WTC11 (cell line): ENCODE measurements around the gene MRTFA. TPM values are rescaled to one million over a fixed set of nuclear protein-coding genes. Genes with fewer than 3 reads are reported as not detected.

Source experiments
- ATAC-seq: fragments of 200-7000 bp; cut with Tn5 transposase; 2 replicates; pipeline ENCODE4 v1.10.0; 2021; ENCODE audit warnings: mild to moderate bottlenecking, moderate library complexity
- CTCF ChIA-PET: fragments of 300-600 bp; sonication (Branson Sonifier 250); formaldehyde crosslinking; loops from one replicate; lab custom pipeline; 2021; ENCODE audit warnings: antibody characterized with exemption; lab: Charles Lee
- POLR2A ChIA-PET: fragments of 350-600 bp; sonication (Branson Sonifier 250); formaldehyde crosslinking; loops from one replicate; lab custom pipeline; 2021; ENCODE audit warnings: antibody characterized with exemption; lab: Charles Lee
- DNase-seq: peaks from one replicate; pipeline ENCODE4 v3.0.0; 2021; ENCODE audit warnings: low spot score
- H3K27ac Mint-ChIP-seq: 2 replicates; pipeline ENCODE4 v1.8.0; 2021; ENCODE audit warnings: mixed read lengths
- H3K27me3 Mint-ChIP-seq: 2 replicates; pipeline ENCODE4 v1.8.0; 2021; ENCODE audit warnings: low read depth, mild to moderate bottlenecking, moderate library complexity, mixed read lengths
- H3K36me3 Mint-ChIP-seq: 2 replicates; pipeline ENCODE4 v1.8.0; 2021; ENCODE audit warnings: mixed read lengths
- H3K4me1 Mint-ChIP-seq: 2 replicates; pipeline ENCODE4 v1.8.0; 2022; ENCODE audit warnings: mixed read lengths
- H3K4me3 Mint-ChIP-seq: 2 replicates; pipeline ENCODE4 v1.8.0; 2021; ENCODE audit warnings: mild to moderate bottlenecking, moderate library complexity, mixed read lengths
- H3K9me3 Mint-ChIP-seq: 2 replicates; pipeline ENCODE4 v1.8.0; 2021; ENCODE audit warnings: mixed read lengths
- ATF1 ChIP-seq: sonication (generic); formaldehyde crosslinking; IDR thresholded peaks from 2 replicates; pipeline ENCODE4 v1.8.1; 2023; ENCODE audit warnings: mild to moderate bottlenecking, moderate library complexity, missing genetic modification reagents
- ATF3 ChIP-seq: sonication (generic); formaldehyde crosslinking; conservative IDR thresholded peaks from 2 replicates; pipeline ENCODE4 v1.8.1; 2022; ENCODE audit warnings: mild to moderate bottlenecking, missing genetic modification reagents
- CREB1 ChIP-seq: sonication (generic); formaldehyde crosslinking; IDR thresholded peaks from 2 replicates; pipeline ENCODE4 v1.8.0; 2023; ENCODE audit warnings: mild to moderate bottlenecking, missing genetic modification reagents
- E2F1 ChIP-seq: sonication (generic); formaldehyde crosslinking; IDR thresholded peaks from 2 replicates; pipeline ENCODE4 v1.8.0; 2022; ENCODE audit warnings: mild to moderate bottlenecking, missing genetic modification reagents
- ERG ChIP-seq: fragments of 250-450 bp; sonication (Bioruptor Pico); IDR thresholded peaks from 2 replicates; pipeline ENCODE4 v1.8.0; 2021; ENCODE audit warnings: mild to moderate bottlenecking
- ESRRA ChIP-seq: sonication (generic); formaldehyde crosslinking; IDR thresholded peaks from 2 replicates; pipeline ENCODE4 v1.8.1; 2022; ENCODE audit warnings: mild to moderate bottlenecking, missing genetic modification reagents, borderline replicate concordance
- FOXJ3 ChIP-seq: sonication (generic); formaldehyde crosslinking; IDR thresholded peaks from 2 replicates; pipeline ENCODE4 v1.9.0; 2021; ENCODE audit warnings: missing genetic modification reagents, mild to moderate bottlenecking, borderline replicate concordance
- KAT7 ChIP-seq: sonication (generic); formaldehyde crosslinking; IDR thresholded peaks from 2 replicates; pipeline ENCODE4 v1.8.1; 2023; ENCODE audit warnings: missing genetic modification reagents, mild to moderate bottlenecking, borderline replicate concordance
- RELA ChIP-seq: sonication (generic); formaldehyde crosslinking; IDR thresholded peaks from 2 replicates; pipeline ENCODE4 v1.8.1; 2022; ENCODE audit warnings: missing genetic modification reagents, mild to moderate bottlenecking, borderline replicate concordance
- RORB ChIP-seq: fragments of 250-450 bp; sonication (Bioruptor Pico); IDR thresholded peaks from 2 replicates; pipeline ENCODE4 v1.9.0; 2021; ENCODE audit warnings: mild to moderate bottlenecking
- SMAD3 ChIP-seq: sonication (generic); formaldehyde crosslinking; IDR thresholded peaks from 2 replicates; pipeline ENCODE4 v1.8.0; 2022; ENCODE audit warnings: missing genetic modification reagents, mild to moderate bottlenecking, borderline replicate concordance
- TEAD1 ChIP-seq: sonication (generic); formaldehyde crosslinking; IDR thresholded peaks from 2 replicates; pipeline ENCODE4 v1.8.0; 2022; ENCODE audit warnings: mild to moderate bottlenecking, missing genetic modification reagents
- TP53 ChIP-seq: sonication (generic); formaldehyde crosslinking; IDR thresholded peaks from 2 replicates; pipeline ENCODE4 v1.8.1; 2023; ENCODE audit warnings: mild to moderate bottlenecking, missing genetic modification reagents
- USF2 ChIP-seq: sonication (generic); formaldehyde crosslinking; IDR thresholded peaks from 2 replicates; pipeline ENCODE4 v1.8.1; 2023; ENCODE audit warnings: mild to moderate bottlenecking, missing genetic modification reagents, moderate library complexity
- ZNF396 ChIP-seq: fragments of 250-450 bp; sonication (Bioruptor Pico); IDR thresholded peaks from 2 replicates; pipeline ENCODE4 v1.8.0; 2021; ENCODE audit warnings: mild to moderate bottlenecking, moderate library complexity, borderline replicate concordance
- ZNF671 ChIP-seq: fragments of 250-450 bp; sonication (Bioruptor Pico); IDR thresholded peaks from 2 replicates; pipeline ENCODE4 v1.8.0; 2021; ENCODE audit warnings: mild to moderate bottlenecking
- total RNA-seq: library from RNA; stranded (reverse); gene quantifications from 3 replicates; pipeline ENCODE4 v1.2.3, GENCODE V29; 2021
- TF ChIP-seq, protein P1 (sequence below): sonication (generic); formaldehyde crosslinking; IDR thresholded peaks from 2 replicates; pipeline ENCODE4 v1.8.0; 2023; ENCODE audit warnings: missing genetic modification reagents, mild to moderate bottlenecking, borderline replicate concordance
- TF ChIP-seq, protein P2 (sequence below): fragments of 250-450 bp; sonication (Bioruptor Pico); IDR thresholded peaks from 2 replicates; pipeline ENCODE4 v1.9.0; 2021; ENCODE audit warnings: mild to moderate bottlenecking
- TF ChIP-seq, protein P3 (sequence below): sonication (generic); formaldehyde crosslinking; IDR thresholded peaks from 2 replicates; pipeline ENCODE4 v1.8.1; 2023; ENCODE audit warnings: mild to moderate bottlenecking, missing genetic modification reagents, moderate library complexity
- TF ChIP-seq, protein P4 (sequence below): sonication (generic); formaldehyde crosslinking; IDR thresholded peaks from 2 replicates; pipeline ENCODE4 v1.8.1; 2023; ENCODE audit warnings: mild to moderate bottlenecking, missing genetic modification reagents

MRTFA gene
- total RNA-seq, 1 experiment from 2014 or later, result 48.4 TPM

GRCh38 chr22:40477683-40478337 lies 158.7 kb downstream of the MRTFA start:
- Mint-ChIP-seq H3K36me3 (no peaks in the 10 kb centered on the region), H3K4me1 (peaks cover 27% of the 10 kb centered on the region), H3K9me3 (no peaks in the 10 kb centered on the region; the same call in 1 of the 2 replicates), H3K27ac (peak overlapping the region; percentile 54), H3K4me3 (no peak overlapping the region), H3K27me3 (no peaks in the 10 kb centered on the region)
- POLR2A ChIA-PET, result no interaction called here
- TF ChIP-seq ZNF396 (CRISPR knock-in tag) (no peak), RORB (no peak), FOXJ3 (CRISPR knock-in tag) (no peak), TEAD1 (CRISPR knock-in tag) (no peak), E2F1 (CRISPR knock-in tag) (no peak), RELA (CRISPR knock-in tag) (no peak)
- DNase-seq (no peak), ATAC-seq (no peak)
- CTCF ChIA-PET, result interaction anchor here (0.6 to 0.8 kb wide), 2 partner anchors 9 to 40 kb away, joined by 3 read pairs; no protein-coding TSS in a partner anchor

DNA sequence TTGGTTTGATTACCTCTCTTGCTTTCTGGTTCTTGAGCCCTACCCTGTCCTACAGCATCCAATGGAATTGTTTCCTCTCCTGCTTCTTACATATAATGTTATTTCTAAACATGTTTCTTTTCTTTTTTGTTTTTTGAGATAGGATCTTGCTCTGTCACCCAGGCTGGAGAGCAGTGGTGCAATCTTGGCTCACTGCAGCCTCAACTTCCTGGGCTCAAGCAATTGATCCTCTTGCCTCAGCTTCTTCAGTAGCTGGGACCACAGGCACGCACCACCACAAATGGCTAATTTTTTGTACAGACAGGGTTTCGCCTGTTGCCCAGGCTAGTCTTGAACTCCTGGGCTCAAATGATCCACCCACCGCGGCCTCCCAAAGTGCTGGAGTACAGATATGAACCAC lies 160.2 kb downstream of the MRTFA start:
- Mint-ChIP-seq H3K9me3 (no peaks in the 10 kb centered on the region), H3K36me3 (no peaks in the 10 kb centered on the region), H3K4me1 (peaks cover 42% of the 10 kb centered on the region), H3K27ac (peak overlapping the region; percentile 66; the same call in 1 of the 2 replicates), H3K4me3 (no peak overlapping the region), H3K27me3 (no peaks in the 10 kb centered on the region)
- DNase-seq (no peak), ATAC-seq (no peak)
- TF ChIP-seq ESRRA (CRISPR knock-in tag) (no peak), TP53 (no peak), KAT7 (CRISPR knock-in tag) (no peak), CREB1 (CRISPR knock-in tag) (no peak), SMAD3 (no peak), USF2 (CRISPR knock-in tag) (no peak), ERG (CRISPR knock-in tag) (no peak), ZNF671 (CRISPR knock-in tag) (no peak), ATF1 (no peak), ATF3 (CRISPR knock-in tag) (no peak), TEAD1 (CRISPR knock-in tag) (no peak), RORB (no peak)
- TF ChIP-seq, protein P1, sequence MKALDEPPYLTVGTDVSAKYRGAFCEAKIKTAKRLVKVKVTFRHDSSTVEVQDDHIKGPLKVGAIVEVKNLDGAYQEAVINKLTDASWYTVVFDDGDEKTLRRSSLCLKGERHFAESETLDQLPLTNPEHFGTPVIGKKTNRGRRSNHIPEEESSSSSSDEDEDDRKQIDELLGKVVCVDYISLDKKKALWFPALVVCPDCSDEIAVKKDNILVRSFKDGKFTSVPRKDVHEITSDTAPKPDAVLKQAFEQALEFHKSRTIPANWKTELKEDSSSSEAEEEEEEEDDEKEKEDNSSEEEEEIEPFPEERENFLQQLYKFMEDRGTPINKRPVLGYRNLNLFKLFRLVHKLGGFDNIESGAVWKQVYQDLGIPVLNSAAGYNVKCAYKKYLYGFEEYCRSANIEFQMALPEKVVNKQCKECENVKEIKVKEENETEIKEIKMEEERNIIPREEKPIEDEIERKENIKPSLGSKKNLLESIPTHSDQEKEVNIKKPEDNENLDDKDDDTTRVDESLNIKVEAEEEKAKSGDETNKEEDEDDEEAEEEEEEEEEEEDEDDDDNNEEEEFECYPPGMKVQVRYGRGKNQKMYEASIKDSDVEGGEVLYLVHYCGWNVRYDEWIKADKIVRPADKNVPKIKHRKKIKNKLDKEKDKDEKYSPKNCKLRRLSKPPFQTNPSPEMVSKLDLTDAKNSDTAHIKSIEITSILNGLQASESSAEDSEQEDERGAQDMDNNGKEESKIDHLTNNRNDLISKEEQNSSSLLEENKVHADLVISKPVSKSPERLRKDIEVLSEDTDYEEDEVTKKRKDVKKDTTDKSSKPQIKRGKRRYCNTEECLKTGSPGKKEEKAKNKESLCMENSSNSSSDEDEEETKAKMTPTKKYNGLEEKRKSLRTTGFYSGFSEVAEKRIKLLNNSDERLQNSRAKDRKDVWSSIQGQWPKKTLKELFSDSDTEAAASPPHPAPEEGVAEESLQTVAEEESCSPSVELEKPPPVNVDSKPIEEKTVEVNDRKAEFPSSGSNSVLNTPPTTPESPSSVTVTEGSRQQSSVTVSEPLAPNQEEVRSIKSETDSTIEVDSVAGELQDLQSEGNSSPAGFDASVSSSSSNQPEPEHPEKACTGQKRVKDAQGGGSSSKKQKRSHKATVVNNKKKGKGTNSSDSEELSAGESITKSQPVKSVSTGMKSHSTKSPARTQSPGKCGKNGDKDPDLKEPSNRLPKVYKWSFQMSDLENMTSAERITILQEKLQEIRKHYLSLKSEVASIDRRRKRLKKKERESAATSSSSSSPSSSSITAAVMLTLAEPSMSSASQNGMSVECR (CRISPR knock-in tag), result no peak
- TF ChIP-seq, protein P2, sequence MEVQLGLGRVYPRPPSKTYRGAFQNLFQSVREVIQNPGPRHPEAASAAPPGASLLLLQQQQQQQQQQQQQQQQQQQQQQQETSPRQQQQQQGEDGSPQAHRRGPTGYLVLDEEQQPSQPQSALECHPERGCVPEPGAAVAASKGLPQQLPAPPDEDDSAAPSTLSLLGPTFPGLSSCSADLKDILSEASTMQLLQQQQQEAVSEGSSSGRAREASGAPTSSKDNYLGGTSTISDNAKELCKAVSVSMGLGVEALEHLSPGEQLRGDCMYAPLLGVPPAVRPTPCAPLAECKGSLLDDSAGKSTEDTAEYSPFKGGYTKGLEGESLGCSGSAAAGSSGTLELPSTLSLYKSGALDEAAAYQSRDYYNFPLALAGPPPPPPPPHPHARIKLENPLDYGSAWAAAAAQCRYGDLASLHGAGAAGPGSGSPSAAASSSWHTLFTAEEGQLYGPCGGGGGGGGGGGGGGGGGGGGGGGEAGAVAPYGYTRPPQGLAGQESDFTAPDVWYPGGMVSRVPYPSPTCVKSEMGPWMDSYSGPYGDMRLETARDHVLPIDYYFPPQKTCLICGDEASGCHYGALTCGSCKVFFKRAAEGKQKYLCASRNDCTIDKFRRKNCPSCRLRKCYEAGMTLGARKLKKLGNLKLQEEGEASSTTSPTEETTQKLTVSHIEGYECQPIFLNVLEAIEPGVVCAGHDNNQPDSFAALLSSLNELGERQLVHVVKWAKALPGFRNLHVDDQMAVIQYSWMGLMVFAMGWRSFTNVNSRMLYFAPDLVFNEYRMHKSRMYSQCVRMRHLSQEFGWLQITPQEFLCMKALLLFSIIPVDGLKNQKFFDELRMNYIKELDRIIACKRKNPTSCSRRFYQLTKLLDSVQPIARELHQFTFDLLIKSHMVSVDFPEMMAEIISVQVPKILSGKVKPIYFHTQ (CRISPR knock-in tag), result no peak
- TF ChIP-seq, protein P3, sequence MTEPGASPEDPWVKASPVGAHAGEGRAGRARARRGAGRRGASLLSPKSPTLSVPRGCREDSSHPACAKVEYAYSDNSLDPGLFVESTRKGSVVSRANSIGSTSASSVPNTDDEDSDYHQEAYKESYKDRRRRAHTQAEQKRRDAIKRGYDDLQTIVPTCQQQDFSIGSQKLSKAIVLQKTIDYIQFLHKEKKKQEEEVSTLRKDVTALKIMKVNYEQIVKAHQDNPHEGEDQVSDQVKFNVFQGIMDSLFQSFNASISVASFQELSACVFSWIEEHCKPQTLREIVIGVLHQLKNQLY (CRISPR knock-in tag), result no peak
- TF ChIP-seq, protein P4, sequence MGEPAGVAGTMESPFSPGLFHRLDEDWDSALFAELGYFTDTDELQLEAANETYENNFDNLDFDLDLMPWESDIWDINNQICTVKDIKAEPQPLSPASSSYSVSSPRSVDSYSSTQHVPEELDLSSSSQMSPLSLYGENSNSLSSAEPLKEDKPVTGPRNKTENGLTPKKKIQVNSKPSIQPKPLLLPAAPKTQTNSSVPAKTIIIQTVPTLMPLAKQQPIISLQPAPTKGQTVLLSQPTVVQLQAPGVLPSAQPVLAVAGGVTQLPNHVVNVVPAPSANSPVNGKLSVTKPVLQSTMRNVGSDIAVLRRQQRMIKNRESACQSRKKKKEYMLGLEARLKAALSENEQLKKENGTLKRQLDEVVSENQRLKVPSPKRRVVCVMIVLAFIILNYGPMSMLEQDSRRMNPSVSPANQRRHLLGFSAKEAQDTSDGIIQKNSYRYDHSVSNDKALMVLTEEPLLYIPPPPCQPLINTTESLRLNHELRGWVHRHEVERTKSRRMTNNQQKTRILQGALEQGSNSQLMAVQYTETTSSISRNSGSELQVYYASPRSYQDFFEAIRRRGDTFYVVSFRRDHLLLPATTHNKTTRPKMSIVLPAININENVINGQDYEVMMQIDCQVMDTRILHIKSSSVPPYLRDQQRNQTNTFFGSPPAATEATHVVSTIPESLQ (CRISPR knock-in tag), result no peak
- ChIA-PET CTCF (no interaction called here), POLR2A (no interaction called here)
